HepG2 (cell line): Measurements from ENCODE around the gene FAM83D. TPM values are rescaled to one million over a fixed set of nuclear protein-coding genes. Genes with fewer than 3 reads are reported as not detected.

Source experiments
- ATAC-seq: fragments of 200-7000 bp; cut with Tn5 transposase; 3 replicates; pipeline ENCODE4 v1.9.1; 2020; ENCODE audit warnings: mild to moderate bottlenecking, moderate library complexity
- BruUV-seq: library from RNA; stranded (reverse); fragments of 400-500 nt; replicated peaks from 2 replicates; lab custom pipeline; 2021; lab: Mats Ljungman, UMichigan
- CTCF ChIA-PET: fragments of 300-600 bp; formaldehyde crosslinking; extraction: SDS; loops from one replicate; lab custom pipeline; 2021; ENCODE audit warnings: low total read pairs, inconsistent platforms, low intra/inter-chr PET ratio; lab: Yijun Ruan, JAX
- POLR2A ChIA-PET: fragments of 350-600 bp; sonication (Branson Sonifier 250); formaldehyde crosslinking; loops from one replicate; lab custom pipeline; 2020; ENCODE audit warnings: antibody characterized with exemption, inconsistent platforms; lab: Yijun Ruan, JAX
- DNase-seq: peaks from one replicate; pipeline ENCODE4 v3.0.0-alpha.2; 2015; ENCODE audit warnings: low spot score
- FAIRE-seq: peaks from 3 replicates; lab custom pipeline; 2011; peaks lifted over from hg19 to GRCh38; lab: Jason Lieb, UNC
- H2AFZ ChIP-seq: one replicate; pipeline ENCODE4 v1.6.1; 2011; ENCODE audit warnings: low read length, inconsistent platforms
- H3K27ac ChIP-seq: fragments of 300-600 bp; 3 replicates; pipeline ENCODE4 v1.8.0; 2011; ENCODE audit warnings: mixed run types, mild to moderate bottlenecking, mixed read lengths, low read length, inconsistent platforms; ENCODE audit not compliant: insufficient read depth; ENCODE audit errors: extremely low read length
- H3K27me3 ChIP-seq, 2 experiments: fragments of 200-600 bp in 1 of 2; 2 replicates in 1 of 2; 3 replicates in 1 of 2; pipeline versions ENCODE4 v1.6.0 to v1.8.0; 2011; ENCODE audit warnings: low read length in 2 of 2, mild to moderate bottlenecking in 2 of 2, moderate library complexity in 2 of 2, inconsistent platforms in 1 of 2; ENCODE audit not compliant: insufficient read depth in 2 of 2, control insufficient read depth in 1 of 2
- H3K36me3 ChIP-seq, 2 experiments: fragments of 200-600 bp in 1 of 2; replicated peaks in 1 of 2; 2 replicates in 1 of 2; 3 replicates in 1 of 2; pipeline versions ENCODE4 v1.5.1 to v1.8.0; 2011; ENCODE audit warnings: low read length in 2 of 2, inconsistent platforms in 1 of 2; ENCODE audit not compliant: insufficient read depth in 2 of 2, control insufficient read depth in 1 of 2
- H3K4me1 ChIP-seq: 2 replicates; pipeline ENCODE4 v1.5.1; 2012; ENCODE audit warnings: low read length, inconsistent platforms; ENCODE audit not compliant: insufficient read depth
- H3K4me2 ChIP-seq: 2 replicates; pipeline ENCODE4 v1.6.0; 2011; ENCODE audit warnings: low read depth, low read length, inconsistent platforms
- H3K4me3 ChIP-seq, 3 experiments: fragments of 200-600 bp in 1 of 3; sonication (generic), shearing (Covaris generic) in 1 of 3; replicated peaks in 1 of 3; 2 replicates each; pipeline ENCODE4 v1.5.1; 2011 to 2016; ENCODE audit warnings: low read length in 3 of 3, inconsistent platforms in 2 of 3, low read depth in 2 of 3, mild to moderate bottlenecking in 2 of 3, control low read depth in 1 of 3, mixed read lengths in 1 of 3; ENCODE audit not compliant: insufficient read depth in 1 of 3
- H3K79me2 ChIP-seq: one replicate; pipeline ENCODE4 v1.6.1; 2011; ENCODE audit warnings: low read length, inconsistent platforms; ENCODE audit not compliant: insufficient read depth
- H3K9ac ChIP-seq: 2 replicates; pipeline ENCODE4 v1.6.0; 2011; ENCODE audit warnings: mild to moderate bottlenecking, low read depth, low read length, inconsistent platforms; ENCODE audit not compliant: insufficient read depth
- H3K9me3 ChIP-seq: 2 replicates; pipeline ENCODE4 v1.5.1; 2012; ENCODE audit warnings: mild to moderate bottlenecking, low read length
- H4K20me1 ChIP-seq: 2 replicates; pipeline ENCODE4 v1.6.0; 2011; ENCODE audit warnings: inconsistent platforms, mild to moderate bottlenecking, low read length, moderate library complexity; ENCODE audit not compliant: insufficient read depth
- ATF7 ChIP-seq, 2 experiments: fragments of 450-650 bp in 1 of 2; sonication (generic) in 1 of 2; formaldehyde crosslinking in 1 of 2; IDR thresholded peaks; 2 replicates each; pipeline versions ENCODE4 v1.4.0 to v1.6.1; 2016 to 2020; ENCODE audit warnings: antibody characterized with exemption in 1 of 2, mild to moderate bottlenecking in 1 of 2, missing genetic modification reagents in 1 of 2
- BCLAF1 ChIP-seq: fragments of 450-650 bp; IDR thresholded peaks from 2 replicates; pipeline ENCODE4 v1.6.1; 2017; ENCODE audit warnings: mild to moderate bottlenecking
- BRD4 ChIP-seq: sonication (generic); formaldehyde crosslinking; IDR thresholded peaks from 2 replicates; pipeline ENCODE4 v1.4.0; 2020; ENCODE audit warnings: missing genetic modification reagents
- CEBPG ChIP-seq: IDR thresholded peaks from 2 replicates; pipeline ENCODE4 v1.6.1; 2016
- GZF1 ChIP-seq: sonication (generic); formaldehyde crosslinking; IDR thresholded peaks from 2 replicates; pipeline ENCODE4 v1.5.1; 2020; ENCODE audit warnings: mild to moderate bottlenecking, missing genetic modification reagents
- KDM3A ChIP-seq: IDR thresholded peaks from 2 replicates; pipeline ENCODE4 v1.6.1; 2018; ENCODE audit warnings: low read depth, missing compliant biosample characterization
- MIXL1 ChIP-seq: IDR thresholded peaks from 2 replicates; pipeline ENCODE4 v1.6.1; 2016
- NONO ChIP-seq, 2 experiments: fragments of 450-650 bp in 1 of 2; sonication (generic) in 1 of 2; formaldehyde crosslinking in 1 of 2; IDR thresholded peaks in 1 of 2; conservative IDR thresholded peaks in 1 of 2; 2 replicates each; pipeline versions ENCODE4 v1.6.1 to v1.8.0; 2017 to 2022; ENCODE audit warnings: mild to moderate bottlenecking in 1 of 2, missing genetic modification reagents in 1 of 2, moderate library complexity in 1 of 2
- PCBP2 ChIP-seq: fragments of 200-400 bp; formaldehyde crosslinking; optimal IDR thresholded peaks from 2 replicates; pipeline ENCODE3; 2018; ENCODE audit warnings: low read length, low read depth; ENCODE audit not compliant: poor library complexity, severe bottlenecking
- PHF20 ChIP-seq: sonication (generic); formaldehyde crosslinking; IDR thresholded peaks from 2 replicates; pipeline ENCODE4 v1.5.0; 2020; ENCODE audit warnings: mild to moderate bottlenecking, missing genetic modification reagents
- THAP9 ChIP-seq: sonication (generic); formaldehyde crosslinking; IDR thresholded peaks from 2 replicates; pipeline ENCODE4; 2020; ENCODE audit warnings: missing genetic modification reagents, mild to moderate bottlenecking, borderline replicate concordance
- THRA ChIP-seq: sonication (generic); formaldehyde crosslinking; IDR thresholded peaks from 2 replicates; pipeline ENCODE4 v1.4.0; 2020; ENCODE audit warnings: missing genetic modification reagents, borderline replicate concordance
- ZBTB8A ChIP-seq: sonication (generic); formaldehyde crosslinking; IDR thresholded peaks from 2 replicates; pipeline ENCODE4 v1.4.0; 2020; ENCODE audit warnings: mild to moderate bottlenecking, low read depth, missing genetic modification reagents, borderline replicate concordance
- ZKSCAN5 ChIP-seq: sonication (generic); formaldehyde crosslinking; IDR thresholded peaks from 2 replicates; pipeline ENCODE4 v1.5.1; 2020; ENCODE audit warnings: mild to moderate bottlenecking, missing genetic modification reagents
- ZNF496 ChIP-seq: sonication (generic); formaldehyde crosslinking; IDR thresholded peaks from 2 replicates; pipeline ENCODE4 v1.8.1; 2023; ENCODE audit warnings: mild to moderate bottlenecking, moderate library complexity, missing genetic modification reagents; ENCODE audit not compliant: insufficient replicate concordance
- ZNF580 ChIP-seq: IDR thresholded peaks from 2 replicates; pipeline ENCODE4 v1.6.1; 2016; ENCODE audit warnings: low read depth, borderline replicate concordance
- ZNF724P ChIP-seq: sonication (generic); formaldehyde crosslinking; IDR thresholded peaks from 2 replicates; pipeline ENCODE4 v1.8.0; 2022; ENCODE audit warnings: missing genetic modification reagents, borderline replicate concordance
- in situ Hi-C: cut with HindIII; loops from 2 replicates; pipeline ENCODE4 v1.10.0; 2017; ENCODE audit warnings: low pct_unique_long_range_greater_than_20kb; ENCODE audit not compliant: extremely low pct_ligation_motif_present
- intact Hi-C: fragments of 100-400 bp; cut with micrococcal nuclease; formaldehyde crosslinking; loops from one replicate; pipeline ENCODE4 v1.10.0; 2022; ENCODE audit not compliant: unreplicated experiment
- polyA plus RNA-seq, 8 experiments: library from polyadenylated mRNA; depleted of rRNA in 3 of 8; stranded (reverse) in 7 of 8; unstranded in 1 of 8; fragments of >200 nt; fragmentation: Illumina TruSeq in 4 of 8; extraction: Trizol in 4 of 8; gene quantifications; 2 replicates each; pipeline versions ENCODE4 v1.2.1 to v1.2.3, GENCODE V29; 2011 to 2016; ENCODE audit warnings: low read depth in 4 of 8, missing spikeins in 1 of 8, mixed read lengths in 1 of 8; ENCODE audit not compliant: insufficient read depth in 1 of 8
- total RNA-seq, 5 experiments: library from RNA; depleted of rRNA; stranded (reverse); fragments of >200 nt; fragmentation: Illumina TruSeq; extraction: Trizol; gene quantifications; 2 replicates each; pipeline ENCODE4 v1.2.3, GENCODE V29; 2016; ENCODE audit warnings: low read depth in 1 of 5

The FAM83D gene
- total and polyA plus RNA-seq, 2 of the 13 experiments (the other 11 are each of a cell fraction or from before 2014, with no cell fraction given), result 51.4 to 64.0 TPM

- intact Hi-C loops, result loop anchor here (10.0 kb wide), 1 partner anchor 101 kb away; no protein-coding TSS in a partner anchor
- Histone ChIP-seq H3K9ac (no peak overlapping the region), H4K20me1 (no peaks in the 10 kb centered on the region), H3K4me3 (no peak overlapping the region), H3K4me1 (peaks cover 10% of the 10 kb centered on the region), H3K9me3 (no peaks in the 10 kb centered on the region), H2AFZ (no peak overlapping the region), H3K36me3 (no peaks in the 10 kb centered on the region), H3K27ac (no peak overlapping the region), H3K79me2 (no peaks in the 10 kb centered on the region), H3K4me2 (no peak overlapping the region), H3K27me3 (peaks cover 8 to 18% of the 10 kb centered on the region in 2 experiments; a peak in 4 of 5 replicates)
- ChIA-PET CTCF (no interaction called here), POLR2A (interaction anchor here (1.0 to 1.2 kb wide), 2 partner anchors 17 to 66 kb away, joined by 3 to 4 read pairs; partner anchors contain the start of gene DHX35)
- no TSS peak for BruUV-seq
- ATAC-seq (no peak), FAIRE-seq (no peak), DNase-seq (no peak)
- in situ Hi-C loops, result no loop called here
- TF ChIP-seq KDM3A (no peak), PHF20 (CRISPR knock-in tag) (no peak), CEBPG (CRISPR knock-in tag) (no peak), BRD4 (CRISPR knock-in tag) (no peak), PCBP2 (peak; percentile 90), BCLAF1 (no peak), GZF1 (CRISPR knock-in tag) (no peak), MIXL1 (CRISPR knock-in tag) (no peak), THRA (CRISPR knock-in tag) (no peak), NONO (IDR thresholded peaks at IDR 0.05) (peak; percentile 2; the same call in 1 of the 2 replicates), NONO (CRISPR knock-in tag; conservative IDR thresholded peaks at IDR 0.05) (no peak), ZNF496 (no peak), ZBTB8A (CRISPR knock-in tag) (no peak), ZKSCAN5 (CRISPR knock-in tag) (no peak), THAP9 (CRISPR knock-in tag) (no peak), ATF7 (IDR thresholded peaks at IDR 0.05) (0 out of 2 replicates have a peak, but pooled peaks have one; percentile 6), ATF7 (CRISPR knock-in tag; IDR thresholded peaks at IDR 0.05) (no peak), ZNF580 (no peak), ZNF724P (CRISPR knock-in tag) (no peak)
Observed at GRCh38 chr20:38896009-38896594, 30.1 kb upstream of the FAM83D start.
